HEK293 (cell line): Measurements from ENCODE around the gene ZNF219.

Experiments used
- CTCF ChIA-PET: fragments of 350-600 bp; formaldehyde crosslinking; extraction: SDS; loops from one replicate; lab custom pipeline; 2021; ENCODE audit warnings: antibody characterized with exemption; lab: Yijun Ruan, JAX
- POLR2A ChIA-PET: fragments of 300-600 bp; formaldehyde crosslinking; extraction: SDS; loops from one replicate; lab custom pipeline; 2020; ENCODE audit warnings: antibody characterized with exemption, inconsistent platforms; lab: Yijun Ruan, JAX
- H3K27ac ChIP-seq: fragments of 200-500 bp; sonication (Bioruptor generic); 2 replicates; pipeline ENCODE4 v1.5.1; 2014; ENCODE audit warnings: low read depth, low read length, control low read depth, inconsistent platforms; ENCODE audit errors: extremely low read depth
- H3K36me3 ChIP-seq, 2 experiments: fragments of 200-500 bp in 1 of 2; sonication (Bioruptor generic) in 1 of 2; 1 replicate in 1 of 2; 2 replicates in 1 of 2; pipeline ENCODE4 v1.5.1; 2014 to 2017; ENCODE audit warnings: inconsistent platforms in 2 of 2, low read length in 2 of 2; ENCODE audit not compliant: control insufficient read depth in 2 of 2, insufficient read depth in 1 of 2
- H3K4me1 ChIP-seq: fragments of 200-500 bp; sonication (Bioruptor generic); 2 replicates; pipeline ENCODE4 v1.5.1; 2014; ENCODE audit warnings: mild to moderate bottlenecking, low read length, inconsistent platforms; ENCODE audit not compliant: control insufficient read depth, insufficient read depth
- H3K4me3 ChIP-seq: 2 replicates; pipeline ENCODE4 v1.5.1; 2011; ENCODE audit warnings: low read depth, mild to moderate bottlenecking, control low read depth, low read length, moderate library complexity
- H3K9me3 ChIP-seq: fragments of 200-500 bp; sonication (Bioruptor generic); 2 replicates; pipeline ENCODE4 v1.5.1; 2014; ENCODE audit warnings: low read depth, low read length, inconsistent platforms; ENCODE audit not compliant: control insufficient read depth, insufficient read depth
- EGR2 ChIP-seq: fragments of 450-650 bp; formaldehyde crosslinking; IDR thresholded peaks from 2 replicates; pipeline ENCODE4 v1.5.1; 2016; ENCODE audit warnings: low read depth, missing biosample characterization, missing genetic modification characterization
- ELK4 ChIP-seq: IDR thresholded peaks from 2 replicates; pipeline ENCODE4 v1.6.1; 2011; ENCODE audit warnings: mild to moderate bottlenecking, low read depth, low read length, borderline replicate concordance
- HIC1 ChIP-seq: fragments of 450-650 bp; formaldehyde crosslinking; IDR thresholded peaks from 2 replicates; pipeline ENCODE4 v1.5.1; 2016; ENCODE audit warnings: missing biosample characterization, missing genetic modification characterization
- HOXA7 ChIP-seq: sonication (generic); formaldehyde crosslinking; IDR thresholded peaks from 2 replicates; pipeline ENCODE4 v1.8.1; 2022; ENCODE audit warnings: missing genetic modification reagents, borderline replicate concordance
- PBX3 ChIP-seq: sonication (generic); formaldehyde crosslinking; IDR thresholded peaks from 2 replicates; pipeline ENCODE4 v1.8.1; 2022; ENCODE audit warnings: mild to moderate bottlenecking, moderate library complexity, missing genetic modification reagents
- SP2 ChIP-seq: fragments of 450-650 bp; formaldehyde crosslinking; IDR thresholded peaks from 2 replicates; pipeline ENCODE4 v1.5.1; 2016; ENCODE audit warnings: missing biosample characterization, missing genetic modification characterization
- TRIM28 ChIP-seq: IDR thresholded peaks from 2 replicates; pipeline ENCODE4 v1.6.1; 2011; ENCODE audit warnings: low read length, control low read depth, borderline replicate concordance
- WT1 ChIP-seq: fragments of 450-650 bp; formaldehyde crosslinking; IDR thresholded peaks from 2 replicates; pipeline ENCODE4 v1.5.1; 2016; ENCODE audit warnings: missing biosample characterization, missing genetic modification characterization
- ZFHX2 ChIP-seq: fragments of 450-650 bp; formaldehyde crosslinking; conservative IDR thresholded peaks from 2 replicates; pipeline ENCODE4 v1.5.1; 2016; ENCODE audit warnings: missing biosample characterization, missing genetic modification characterization
- ZFP3 ChIP-seq: fragments of 450-650 bp; formaldehyde crosslinking; IDR thresholded peaks from 2 replicates; pipeline ENCODE4 v1.5.1; 2016; ENCODE audit warnings: low read depth, missing biosample characterization, missing genetic modification characterization
- ZIC2 ChIP-seq: fragments of 450-650 bp; formaldehyde crosslinking; IDR thresholded peaks from 2 replicates; pipeline ENCODE4 v1.5.1; 2016; ENCODE audit warnings: missing biosample characterization, missing genetic modification characterization
- ZNF146 ChIP-seq: fragments of 450-650 bp; formaldehyde crosslinking; IDR thresholded peaks from 2 replicates; pipeline ENCODE4 v1.5.1; 2016; ENCODE audit warnings: missing biosample characterization, missing genetic modification characterization
- ZNF184 ChIP-seq: fragments of 450-650 bp; IDR thresholded peaks from 2 replicates; pipeline ENCODE4 v1.5.1; 2018; ENCODE audit warnings: missing biosample characterization, mild to moderate bottlenecking, missing genetic modification characterization
- ZNF202 ChIP-seq: fragments of 450-650 bp; formaldehyde crosslinking; IDR thresholded peaks from 2 replicates; pipeline ENCODE4 v1.5.1; 2016; ENCODE audit warnings: missing biosample characterization, missing genetic modification characterization, borderline replicate concordance
- ZNF26 ChIP-seq: fragments of 450-650 bp; formaldehyde crosslinking; IDR thresholded peaks from 2 replicates; pipeline ENCODE4 v1.5.1; 2016; ENCODE audit warnings: missing biosample characterization, missing genetic modification characterization
- ZNF292 ChIP-seq: fragments of 450-650 bp; formaldehyde crosslinking; IDR thresholded peaks from 2 replicates; pipeline ENCODE4 v1.5.1; 2016; ENCODE audit warnings: low read depth, missing biosample characterization, missing genetic modification characterization, borderline replicate concordance
- ZNF518A ChIP-seq: fragments of 450-650 bp; formaldehyde crosslinking; conservative IDR thresholded peaks from 2 replicates; pipeline ENCODE4 v1.5.1; 2016; ENCODE audit warnings: low read depth, missing biosample characterization, missing genetic modification characterization
- ZNF561 ChIP-seq: fragments of 450-650 bp; IDR thresholded peaks from 2 replicates; pipeline ENCODE4 v1.5.1; 2018; ENCODE audit warnings: missing biosample characterization, missing genetic modification characterization, borderline replicate concordance
- ZNF639 ChIP-seq: fragments of 450-650 bp; formaldehyde crosslinking; IDR thresholded peaks from 2 replicates; pipeline ENCODE4 v1.5.1; 2016; ENCODE audit warnings: missing biosample characterization, missing genetic modification characterization
- ZNF658 ChIP-seq: fragments of 450-650 bp; formaldehyde crosslinking; IDR thresholded peaks from 2 replicates; pipeline ENCODE4; 2016; ENCODE audit warnings: missing biosample characterization, missing genetic modification characterization
- ZNF837 ChIP-seq: fragments of 450-650 bp; formaldehyde crosslinking; IDR thresholded peaks from 2 replicates; pipeline ENCODE4 v1.5.1; 2016; ENCODE audit warnings: missing biosample characterization, missing genetic modification characterization
- ZSCAN18 ChIP-seq: fragments of 450-650 bp; formaldehyde crosslinking; IDR thresholded peaks from 2 replicates; pipeline ENCODE4 v1.5.1; 2016; ENCODE audit warnings: missing biosample characterization, missing genetic modification characterization

Gene ZNF219

GRCh38 chr14:21078726-21079125 is 19.7 kb downstream of the ZNF219 start (continued):
- TF ChIP-seq ZNF639 (tag by site-specific recombination), result no peak
- TF ChIP-seq ELK4, result no peak
- no peak for TF ChIP-seq ZFHX2 (tag by site-specific recombination)
- no peak for TF ChIP-seq ZNF26 (tag by site-specific recombination)
- no peak for TF ChIP-seq ZNF202 (tag by site-specific recombination)
- TF ChIP-seq WT1 (tag by site-specific recombination), result no peak
- no peak for TF ChIP-seq ZIC2 (tag by site-specific recombination)
- no peak for TF ChIP-seq ZNF837 (tag by site-specific recombination)

GRCh38 chr14:21078287-21078686 is 20.2 kb downstream of the ZNF219 start:
- POLR2A ChIA-PET, result no interaction called here
- Histone ChIP-seq H3K4me3 (no peak overlapping the region), H3K36me3 (peaks cover 0 to 94% of the 10 kb centered on the region in 2 experiments; a peak in 1 of 3 replicates), H3K27ac (no peak overlapping the region), H3K9me3 (no peaks in the 10 kb centered on the region), H3K4me1 (no peaks in the 10 kb centered on the region)
- CTCF ChIA-PET, result interaction anchor here (0.6 to 3.0 kb wide), 4 partner anchors 14 to 142 kb away, joined by 4 to 16 read pairs (median 5); no protein-coding TSS in a partner anchor
- no peak for TF ChIP-seq SP2 (tag by site-specific recombination)
- TF ChIP-seq HOXA7 (CRISPR knock-in tag), result no peak
- no peak for TF ChIP-seq HIC1 (tag by site-specific recombination)
- TF ChIP-seq ZNF184 (tag by site-specific recombination), result no peak
- TF ChIP-seq ZIC2 (tag by site-specific recombination), result no peak
- TF ChIP-seq ZSCAN18 (tag by site-specific recombination), result no peak
- TF ChIP-seq PBX3 (CRISPR knock-in tag), result no peak
- TF ChIP-seq ZNF292 (tag by site-specific recombination), result no peak
- no peak for TF ChIP-seq ZNF518A (tag by site-specific recombination)
- no peak for TF ChIP-seq EGR2
- TF ChIP-seq TRIM28, result no peak
- TF ChIP-seq ZNF561, result no peak
- no peak for TF ChIP-seq ZNF146 (tag by site-specific recombination)
- TF ChIP-seq ZNF658 (tag by site-specific recombination), result no peak
- TF ChIP-seq ZFP3 (tag by site-specific recombination), result no peak
